ENCODE results near the gene VASP.

The VASP gene

DNA sequence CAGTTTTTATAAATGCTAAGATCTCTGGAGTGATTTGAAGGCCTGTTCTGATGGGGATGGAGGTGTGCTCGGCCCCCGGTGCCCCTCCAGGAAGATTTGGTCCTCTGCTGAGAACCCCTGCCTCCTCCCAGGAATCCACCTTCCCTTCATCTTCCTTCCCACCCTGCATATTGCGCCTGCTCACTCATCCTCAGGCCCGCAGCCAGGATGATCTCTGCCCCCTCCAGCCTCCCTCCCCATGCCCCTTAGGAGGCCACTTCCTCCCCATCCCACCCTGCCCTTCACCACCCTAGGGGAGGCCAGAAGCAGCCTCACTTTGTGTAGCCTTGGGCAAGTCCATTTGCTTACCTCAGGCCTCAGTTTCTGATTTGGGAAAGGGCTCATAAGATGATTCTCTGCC is 19.7 kb downstream of the VASP start:
- no peak overlapping the region for H3K4me3 ChIP-seq (ENCODE audit: low read depth, low read length)
- TF ChIP-seq, protein P1, sequence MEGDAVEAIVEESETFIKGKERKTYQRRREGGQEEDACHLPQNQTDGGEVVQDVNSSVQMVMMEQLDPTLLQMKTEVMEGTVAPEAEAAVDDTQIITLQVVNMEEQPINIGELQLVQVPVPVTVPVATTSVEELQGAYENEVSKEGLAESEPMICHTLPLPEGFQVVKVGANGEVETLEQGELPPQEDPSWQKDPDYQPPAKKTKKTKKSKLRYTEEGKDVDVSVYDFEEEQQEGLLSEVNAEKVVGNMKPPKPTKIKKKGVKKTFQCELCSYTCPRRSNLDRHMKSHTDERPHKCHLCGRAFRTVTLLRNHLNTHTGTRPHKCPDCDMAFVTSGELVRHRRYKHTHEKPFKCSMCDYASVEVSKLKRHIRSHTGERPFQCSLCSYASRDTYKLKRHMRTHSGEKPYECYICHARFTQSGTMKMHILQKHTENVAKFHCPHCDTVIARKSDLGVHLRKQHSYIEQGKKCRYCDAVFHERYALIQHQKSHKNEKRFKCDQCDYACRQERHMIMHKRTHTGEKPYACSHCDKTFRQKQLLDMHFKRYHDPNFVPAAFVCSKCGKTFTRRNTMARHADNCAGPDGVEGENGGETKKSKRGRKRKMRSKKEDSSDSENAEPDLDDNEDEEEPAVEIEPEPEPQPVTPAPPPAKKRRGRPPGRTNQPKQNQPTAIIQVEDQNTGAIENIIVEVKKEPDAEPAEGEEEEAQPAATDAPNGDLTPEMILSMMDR (IDR thresholded peaks at IDR 0.05; ENCODE audit: low read depth, low read length), result no peak
- TF ChIP-seq MYC (IDR thresholded peaks at IDR 0.05; ENCODE audit: low read depth, low read length) (no peak), POLR2A (IDR thresholded peaks at IDR 0.05; ENCODE audit: extremely low read depth, insufficient read length) (no peak)
- TF ChIP-seq, protein P2, sequence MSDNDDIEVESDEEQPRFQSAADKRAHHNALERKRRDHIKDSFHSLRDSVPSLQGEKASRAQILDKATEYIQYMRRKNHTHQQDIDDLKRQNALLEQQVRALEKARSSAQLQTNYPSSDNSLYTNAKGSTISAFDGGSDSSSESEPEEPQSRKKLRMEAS (IDR thresholded peaks at IDR 0.05; ENCODE audit: low read depth, low read length), result no peak
- DNase-seq (ENCODE audit: low read depth), result no peak

DNA sequence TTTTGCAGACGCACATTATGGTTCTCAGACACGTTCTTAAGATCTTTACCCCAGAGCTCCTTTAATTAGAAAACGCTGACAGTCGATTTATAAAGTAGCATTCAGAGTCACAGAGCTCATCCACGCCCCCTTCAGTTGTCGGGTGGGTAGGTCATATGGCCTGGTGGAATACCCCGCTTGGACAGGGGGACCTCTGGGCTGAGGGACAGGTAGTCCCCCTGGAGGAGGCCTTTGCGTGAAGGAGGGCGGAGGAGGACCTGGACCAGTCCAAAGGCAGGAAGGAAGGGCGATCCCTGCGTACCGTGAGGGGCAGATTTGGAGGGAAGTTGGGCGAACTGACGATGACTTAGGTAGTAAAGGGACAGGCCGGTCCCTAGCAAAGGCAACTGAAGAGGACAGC is 20.5 kb downstream of the VASP start:
- TF ChIP-seq, protein P2 (IDR thresholded peaks at IDR 0.05; ENCODE audit: low read depth, low read length), result no peak
- TF ChIP-seq POLR2A (IDR thresholded peaks at IDR 0.05; ENCODE audit: extremely low read depth, insufficient read length) (no peak), MYC (IDR thresholded peaks at IDR 0.05; ENCODE audit: low read depth, low read length) (no peak)
- TF ChIP-seq, protein P1 (IDR thresholded peaks at IDR 0.05; ENCODE audit: low read depth, low read length), result no peak
- no peak overlapping the region for H3K4me3 ChIP-seq (ENCODE audit: low read depth, low read length)
- no peak for DNase-seq (ENCODE audit: low read depth)

DNA sequence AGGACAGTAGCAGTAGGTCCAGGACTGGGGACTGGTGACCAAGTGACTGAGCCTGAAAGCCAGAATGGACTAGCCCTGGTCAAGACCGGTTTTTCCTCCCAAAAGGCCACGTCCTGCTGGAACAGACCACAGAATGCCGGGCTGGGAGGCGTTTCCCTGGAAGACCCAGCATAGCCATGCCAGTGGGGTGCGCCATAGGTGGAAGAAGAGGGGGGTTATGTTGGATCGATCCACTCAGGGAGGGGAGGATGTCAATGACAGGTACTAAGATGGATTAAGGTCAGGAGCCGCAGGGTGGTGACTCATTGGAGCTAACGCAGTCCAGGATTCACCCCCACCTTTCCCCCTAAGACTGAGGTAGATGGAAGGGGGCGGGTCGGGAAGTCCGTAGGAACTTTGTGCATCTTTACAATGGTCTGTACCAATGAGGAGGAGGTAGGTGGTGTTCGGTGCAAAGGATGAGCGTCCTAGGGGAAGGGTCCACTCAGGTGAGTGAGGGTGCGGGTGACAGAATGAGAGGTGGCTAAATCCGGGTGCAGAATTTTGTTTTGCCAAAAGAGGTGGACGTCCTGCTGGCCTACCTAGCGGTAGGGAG is 21.0 kb downstream of the VASP start:
- no peak for TF ChIP-seq MYC (IDR thresholded peaks at IDR 0.05; ENCODE audit: low read depth, low read length)
- no peak for TF ChIP-seq POLR2A (IDR thresholded peaks at IDR 0.05; ENCODE audit: extremely low read depth, insufficient read length)
- TF ChIP-seq, protein P2 (IDR thresholded peaks at IDR 0.05; ENCODE audit: low read depth, low read length), result no peak
- TF ChIP-seq, protein P1 (IDR thresholded peaks at IDR 0.05; ENCODE audit: low read depth, low read length), result no peak
- DNase-seq (ENCODE audit: low read depth), result no peak
- H3K4me3 ChIP-seq (ENCODE audit: low read depth, low read length), result no peak overlapping the region

DNA sequence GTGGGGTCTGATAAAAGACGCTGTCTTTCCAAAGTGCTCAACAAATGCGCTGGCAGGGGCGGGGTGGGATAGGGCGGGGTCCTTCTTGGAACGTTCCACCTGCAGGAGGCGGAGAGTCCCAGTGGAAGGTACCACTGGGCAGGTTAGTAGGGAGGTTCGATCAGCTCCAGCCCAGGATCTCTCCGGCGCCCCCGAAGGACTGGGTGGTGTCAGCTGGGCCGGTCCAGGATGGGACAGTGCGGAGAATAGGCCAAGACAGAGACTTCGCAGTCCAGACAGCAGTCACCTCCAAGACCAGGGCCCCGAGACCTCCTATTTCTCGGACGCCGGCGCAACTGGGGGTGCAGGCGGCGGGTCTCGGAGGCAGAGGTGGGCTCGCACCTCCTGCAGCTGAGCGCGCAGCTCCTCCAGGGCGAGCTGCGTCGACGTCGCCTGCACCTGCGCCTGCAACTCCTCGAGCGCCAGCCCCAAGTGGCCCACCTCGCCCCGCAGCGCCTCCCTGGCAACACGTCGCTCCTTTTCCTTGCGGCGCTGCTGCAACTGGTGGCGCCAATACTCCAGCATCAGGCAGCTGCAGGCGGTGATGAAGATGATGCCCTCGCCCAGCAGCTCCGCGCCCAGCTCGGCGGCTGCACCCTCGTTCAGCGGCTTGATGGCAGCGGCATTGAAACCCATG is 21.6 kb downstream of the VASP start:
- H3K4me3 ChIP-seq (ENCODE audit: low read depth, low read length), result no peak overlapping the region
- TF ChIP-seq POLR2A (IDR thresholded peaks at IDR 0.05; ENCODE audit: extremely low read depth, insufficient read length), result no peak
- DNase-seq (ENCODE audit: low read depth), result no peak

DNA sequence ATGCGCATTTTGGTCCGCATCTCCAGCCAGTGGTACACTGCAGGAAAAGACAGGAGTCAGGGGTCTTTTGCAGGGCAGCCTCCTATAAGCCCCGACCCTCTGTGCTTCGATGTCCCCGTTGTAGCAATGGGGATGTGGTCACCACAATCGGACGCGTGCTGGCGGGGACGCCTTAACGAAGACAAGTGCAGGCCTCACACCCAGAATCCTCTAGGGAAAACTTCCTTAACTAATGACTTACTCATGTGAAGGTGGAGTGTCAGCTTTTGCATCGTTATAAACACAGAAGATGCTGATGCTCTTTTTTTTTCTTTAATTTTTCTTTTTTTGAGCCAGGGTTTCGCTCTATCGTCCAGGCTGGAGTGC is 22.1 kb downstream of the VASP start:
- no peak overlapping the region for H3K4me3 ChIP-seq (ENCODE audit: low read depth, low read length)
- DNase-seq (ENCODE audit: low read depth), result no peak
- TF ChIP-seq, protein P1 (IDR thresholded peaks at IDR 0.05; ENCODE audit: low read depth, low read length), result no peak
- TF ChIP-seq MYC (IDR thresholded peaks at IDR 0.05; ENCODE audit: low read depth, low read length), result no peak
- no peak for TF ChIP-seq POLR2A (IDR thresholded peaks at IDR 0.05; ENCODE audit: extremely low read depth, insufficient read length)
- TF ChIP-seq, protein P2 (IDR thresholded peaks at IDR 0.05; ENCODE audit: low read depth, low read length), result no peak

DNA sequence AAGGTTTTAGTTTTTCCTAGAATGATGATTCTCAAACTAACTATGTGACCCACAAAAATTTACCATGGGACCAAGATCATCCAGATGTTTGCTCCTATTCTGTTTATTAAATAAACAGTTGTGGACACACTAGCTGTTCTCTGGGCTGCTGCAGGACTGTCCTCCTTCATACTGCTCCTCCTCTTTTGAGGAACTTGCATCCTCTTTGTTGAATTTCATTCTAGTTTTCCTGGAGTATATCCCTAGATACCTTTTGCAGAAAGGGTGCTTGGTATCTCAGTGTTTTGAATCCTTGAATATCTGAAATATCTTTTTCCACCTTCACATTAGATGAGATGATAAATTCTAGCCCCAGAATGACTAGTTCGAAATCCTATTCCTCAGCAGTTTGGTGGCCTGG is 24.1 kb downstream of the VASP start:
- TF ChIP-seq, protein P1 (IDR thresholded peaks at IDR 0.05; ENCODE audit: low read depth, low read length), result no peak
- TF ChIP-seq POLR2A (IDR thresholded peaks at IDR 0.05; ENCODE audit: extremely low read depth, insufficient read length), result no peak
- no peak for TF ChIP-seq MYC (IDR thresholded peaks at IDR 0.05; ENCODE audit: low read depth, low read length)
- TF ChIP-seq, protein P2 (IDR thresholded peaks at IDR 0.05; ENCODE audit: low read depth, low read length), result no peak
- no peak for DNase-seq (ENCODE audit: low read depth)
- no peak overlapping the region for H3K4me3 ChIP-seq (ENCODE audit: low read depth, low read length)
